Muscle layer of colon (tissue), 2 donors: Measurements from ENCODE around the gene UFD1.

ENCODE experiments used
- H3K27ac ChIP-seq: one replicate; pipeline ENCODE4 v1.7.0; 2013; ENCODE audit warnings: low read depth, mild to moderate bottlenecking, low read length, moderate library complexity
- H3K27me3 ChIP-seq, 2 donors: one replicate each; pipeline ENCODE4 v1.7.0; 2013; ENCODE audit warnings: low read length in 2 of 2, mild to moderate bottlenecking in 2 of 2; ENCODE audit not compliant: insufficient read depth in 2 of 2, control insufficient read depth in 1 of 2
- H3K36me3 ChIP-seq: one replicate; pipeline ENCODE4 v1.7.0; 2013; ENCODE audit warnings: mild to moderate bottlenecking, low read length; ENCODE audit not compliant: insufficient read depth
- H3K4me1 ChIP-seq: one replicate; pipeline ENCODE4 v1.7.0; 2013; ENCODE audit warnings: mild to moderate bottlenecking, low read length; ENCODE audit not compliant: insufficient read depth
- H3K4me3 ChIP-seq, 2 donors: one replicate each; pipeline ENCODE4 v1.7.0; 2013; ENCODE audit warnings: low read length in 2 of 2, low read depth in 1 of 2, mild to moderate bottlenecking in 1 of 2, moderate library complexity in 1 of 2
- H3K9ac ChIP-seq: one replicate; pipeline ENCODE4 v1.7.0; 2013; ENCODE audit warnings: low read length
- H3K9me3 ChIP-seq: one replicate; pipeline ENCODE4 v1.7.0; 2013; ENCODE audit warnings: mild to moderate bottlenecking, low read length
- donor health status: abdominal sarcoma.
- donor health status: Adenocarcinoma of cecum.

UFD1 gene

DNA sequence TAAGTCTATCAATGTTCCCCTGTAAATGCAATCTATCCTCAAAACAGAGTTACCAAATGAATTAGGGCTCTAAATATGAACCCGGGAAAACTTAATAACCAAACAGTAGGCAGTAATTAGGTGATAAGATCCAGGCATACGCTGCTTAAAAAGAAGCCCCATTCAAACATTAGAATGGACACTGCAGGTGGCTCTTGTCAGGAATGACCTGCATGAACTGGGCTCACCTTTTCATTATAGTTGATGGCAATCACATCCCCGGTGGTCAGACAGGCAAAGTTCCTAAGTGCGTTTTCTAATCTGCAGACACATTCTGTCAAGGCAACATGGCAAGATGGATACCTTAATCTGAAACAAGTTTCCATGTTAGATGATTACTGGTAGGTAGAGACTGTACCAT lies 14.0 kb downstream of the UFD1 start:
- Histone ChIP-seq H3K4me1 (no peaks in the 10 kb centered on the region), H3K9ac (no peak overlapping the region), H3K27me3 (no peaks in the 10 kb centered on the region), H3K9me3 (no peaks in the 10 kb centered on the region), H3K4me3 (no peak overlapping the region), H3K36me3 (peaks cover 55% of the 10 kb centered on the region), H3K27ac (no peak overlapping the region)

DNA sequence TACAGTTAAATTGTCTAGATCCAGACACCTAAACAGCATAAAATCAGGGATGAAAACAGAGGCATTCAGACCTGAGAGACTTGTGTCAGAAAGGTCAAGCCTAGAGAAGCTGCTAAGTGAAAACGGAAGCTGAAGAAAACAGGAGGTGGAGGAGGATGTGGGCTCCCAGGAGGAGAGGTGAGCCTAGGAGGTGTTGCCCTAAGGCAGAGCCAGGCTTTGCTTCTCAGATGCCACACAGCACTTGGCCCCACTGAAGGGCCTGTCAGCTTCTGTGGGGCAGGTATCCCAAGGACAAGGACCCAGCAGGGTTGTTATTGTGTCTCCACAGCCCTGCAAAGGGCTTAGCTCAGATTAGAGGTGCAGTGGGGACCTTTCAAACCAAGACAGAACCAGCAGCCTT lies 14.4 kb downstream of the UFD1 start:
- Histone ChIP-seq H3K36me3 (peaks cover 51% of the 10 kb centered on the region), H3K9ac (no peak overlapping the region), H3K4me1 (no peaks in the 10 kb centered on the region), H3K4me3 (no peak overlapping the region), H3K27me3 (no peaks in the 10 kb centered on the region), H3K27ac (no peak overlapping the region), H3K9me3 (no peaks in the 10 kb centered on the region)

GRCh38 chr22:19463491-19464469 lies 15.2 kb downstream of the UFD1 start:
- Histone ChIP-seq H3K4me1 (no peaks in the 10 kb centered on the region), H3K27me3 (no peaks in the 10 kb centered on the region), H3K9ac (no peak overlapping the region), H3K36me3 (peaks cover 43% of the 10 kb centered on the region), H3K4me3 (no peak overlapping the region), H3K9me3 (no peaks in the 10 kb centered on the region), H3K27ac (no peak overlapping the region)

GRCh38 chr22:19463008-19463407 lies 16.0 kb downstream of the UFD1 start:
- H3K9me3 ChIP-seq = no peaks in the 10 kb centered on the region
- H3K4me1 ChIP-seq = no peaks in the 10 kb centered on the region
- no peak overlapping the region for H3K4me3 ChIP-seq
- H3K27ac ChIP-seq = no peak overlapping the region
- H3K27me3 ChIP-seq = no peaks in the 10 kb centered on the region
- no peak overlapping the region for H3K9ac ChIP-seq
- H3K36me3 ChIP-seq = peaks cover 39% of the 10 kb centered on the region

GRCh38 chr22:19461506-19461905 lies 17.5 kb downstream of the UFD1 start:
- no peak overlapping the region for H3K9ac ChIP-seq
- no peak overlapping the region for H3K4me3 ChIP-seq
- H3K27me3 ChIP-seq = no peaks in the 10 kb centered on the region
- no peaks in the 10 kb centered on the region for H3K4me1 ChIP-seq
- H3K36me3 ChIP-seq = peaks cover 39% of the 10 kb centered on the region
- H3K9me3 ChIP-seq = no peaks in the 10 kb centered on the region
- no peak overlapping the region for H3K27ac ChIP-seq

DNA sequence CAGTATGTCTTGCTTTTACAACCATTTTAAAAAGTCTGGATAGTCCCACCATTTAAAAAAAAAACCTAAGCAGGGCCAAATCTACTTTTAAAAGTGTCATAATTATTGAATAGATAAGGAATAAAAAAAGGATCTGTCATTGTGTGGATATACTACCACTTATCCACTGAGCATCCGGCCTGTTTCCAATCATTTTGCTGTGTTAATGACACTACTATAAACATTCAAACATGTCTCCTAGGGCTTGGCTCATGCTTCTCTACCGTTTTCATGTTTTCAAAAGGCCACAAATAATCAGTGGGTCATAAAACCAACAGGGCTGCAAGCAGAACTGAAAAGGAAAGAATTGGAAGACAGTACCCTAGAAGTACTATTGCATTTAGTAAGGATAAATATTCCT lies 19.0 kb downstream of the UFD1 start:
- H3K4me1 ChIP-seq = no peaks in the 10 kb centered on the region
- H3K9ac ChIP-seq = no peak overlapping the region
- H3K9me3 ChIP-seq = no peaks in the 10 kb centered on the region
- no peak overlapping the region for H3K27ac ChIP-seq
- H3K4me3 ChIP-seq = no peak overlapping the region
- peaks cover 42% of the 10 kb centered on the region for H3K36me3 ChIP-seq
- H3K27me3 ChIP-seq = no peaks in the 10 kb centered on the region

DNA sequence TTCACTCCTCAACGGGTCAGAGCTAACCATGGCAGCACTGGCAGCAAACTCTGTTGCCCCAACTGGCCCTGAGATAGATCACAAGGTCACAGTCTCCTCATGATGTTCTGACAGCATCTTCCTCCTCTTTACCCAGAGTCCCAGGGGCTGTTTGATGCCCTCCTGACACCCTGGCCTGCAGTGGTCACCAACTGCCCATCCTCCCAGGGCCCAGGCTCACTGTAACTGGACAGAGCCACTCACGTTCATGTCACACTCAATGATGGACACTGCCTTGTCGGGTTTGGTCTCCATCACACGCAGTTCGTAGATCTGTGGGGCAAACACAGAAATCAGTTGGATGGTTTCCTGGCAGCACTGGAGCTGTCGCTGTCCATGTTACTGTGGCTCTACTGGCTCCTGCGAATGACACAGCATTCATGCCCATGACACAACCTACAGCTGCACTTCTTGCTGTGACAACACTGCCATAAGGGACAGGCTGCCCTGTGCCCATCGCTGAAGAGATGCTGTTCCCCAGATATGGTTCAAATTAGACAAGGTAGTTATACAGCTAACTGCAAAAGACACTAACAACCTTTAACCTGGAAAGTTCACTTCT lies 21.1 kb downstream of the UFD1 start:
- Histone ChIP-seq H3K27ac (no peak overlapping the region), H3K4me3 (no peak overlapping the region), H3K9ac (no peak overlapping the region), H3K4me1 (no peaks in the 10 kb centered on the region), H3K27me3 (no peaks in the 10 kb centered on the region), H3K36me3 (peaks cover 52% of the 10 kb centered on the region), H3K9me3 (no peaks in the 10 kb centered on the region)

DNA sequence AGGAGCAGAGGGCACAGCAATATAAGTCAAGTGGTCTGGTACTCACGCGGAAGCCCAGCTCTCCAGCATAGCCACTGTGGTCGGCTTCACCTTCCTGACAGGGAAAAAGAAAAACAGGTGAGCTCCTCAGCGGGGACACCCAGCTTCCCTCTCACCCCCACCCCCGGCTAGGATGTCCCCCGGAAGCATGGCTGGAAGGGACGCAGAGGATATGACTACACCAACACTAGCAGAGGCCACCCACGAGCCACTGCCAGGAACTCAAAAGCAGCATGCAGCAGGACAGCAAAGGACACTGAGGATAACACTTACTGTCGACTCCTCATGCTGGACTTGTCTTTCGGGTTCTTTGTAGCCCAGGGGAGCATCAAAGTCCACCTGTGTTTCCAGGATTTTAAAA lies 22.5 kb downstream of the UFD1 start:
- no peaks in the 10 kb centered on the region for H3K4me1 ChIP-seq
- no peak overlapping the region for H3K9ac ChIP-seq
- H3K36me3 ChIP-seq = peaks cover 65% of the 10 kb centered on the region
- no peak overlapping the region for H3K27ac ChIP-seq
- H3K9me3 ChIP-seq = no peaks in the 10 kb centered on the region
- no peaks in the 10 kb centered on the region for H3K27me3 ChIP-seq
- no peak overlapping the region for H3K4me3 ChIP-seq

DNA sequence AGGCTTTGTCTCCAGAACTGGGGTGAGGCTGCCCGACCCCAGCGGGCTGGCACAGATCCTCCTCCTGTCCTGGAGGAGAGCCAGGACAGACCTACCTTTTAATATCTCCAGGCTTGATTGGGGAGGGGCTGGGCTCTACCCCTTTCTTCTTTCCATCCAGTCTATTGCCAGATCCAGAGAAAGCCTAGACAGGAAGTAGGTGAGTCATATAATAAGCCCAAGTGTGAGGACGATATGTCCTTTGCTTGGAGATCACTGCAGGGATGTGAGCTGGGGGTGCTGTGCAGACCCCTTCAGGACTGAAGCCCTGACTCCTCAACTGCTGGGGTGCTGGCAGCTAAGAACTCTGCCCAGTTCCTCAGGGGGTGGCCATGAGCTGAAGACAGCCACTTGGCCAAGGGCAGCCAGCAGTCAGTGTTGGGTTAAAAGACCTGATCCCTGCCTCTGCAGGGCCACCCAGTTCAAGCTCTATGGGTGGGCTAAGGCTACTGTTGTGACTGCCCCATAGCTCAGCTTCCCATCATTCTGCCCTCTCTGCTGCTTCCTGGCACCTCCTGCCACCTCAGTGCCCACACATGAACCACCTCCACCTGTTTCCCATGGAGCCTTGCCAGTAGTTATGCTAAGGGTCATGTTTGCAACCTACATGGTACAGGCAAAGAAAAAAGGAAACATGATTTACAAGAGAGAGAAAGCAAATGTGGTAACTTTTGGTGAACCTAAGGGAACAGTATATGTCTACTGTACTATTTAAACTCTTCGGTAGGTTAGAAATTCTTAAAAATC lies 23.2 kb downstream of the UFD1 start:
- Histone ChIP-seq H3K27me3 (no peaks in the 10 kb centered on the region), H3K27ac (no peak overlapping the region), H3K9ac (no peak overlapping the region), H3K9me3 (no peaks in the 10 kb centered on the region), H3K4me3 (no peak overlapping the region), H3K36me3 (peaks cover 68% of the 10 kb centered on the region), H3K4me1 (no peaks in the 10 kb centered on the region)

DNA sequence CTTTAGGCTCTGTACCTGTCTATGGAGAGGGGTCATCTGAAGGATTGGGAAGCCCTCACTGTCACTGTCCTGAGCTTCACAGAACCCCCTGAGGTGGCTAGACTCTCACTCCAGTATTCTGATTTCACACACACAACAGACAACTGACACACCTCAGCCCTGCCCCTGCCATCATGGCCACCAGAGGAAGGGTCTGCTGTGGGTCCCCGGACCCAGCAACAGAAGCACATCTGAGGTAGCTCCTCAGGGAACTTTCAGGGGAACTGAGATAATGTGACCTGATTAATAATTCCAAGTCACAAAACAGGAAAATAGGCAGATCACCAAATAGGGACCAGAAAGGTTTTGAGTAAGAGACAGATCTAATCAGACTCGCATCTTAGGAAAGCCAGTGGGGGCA lies 24.0 kb downstream of the UFD1 start:
- no peak overlapping the region for H3K9ac ChIP-seq
- no peaks in the 10 kb centered on the region for H3K27me3 ChIP-seq
- H3K4me1 ChIP-seq = no peaks in the 10 kb centered on the region

DNA sequence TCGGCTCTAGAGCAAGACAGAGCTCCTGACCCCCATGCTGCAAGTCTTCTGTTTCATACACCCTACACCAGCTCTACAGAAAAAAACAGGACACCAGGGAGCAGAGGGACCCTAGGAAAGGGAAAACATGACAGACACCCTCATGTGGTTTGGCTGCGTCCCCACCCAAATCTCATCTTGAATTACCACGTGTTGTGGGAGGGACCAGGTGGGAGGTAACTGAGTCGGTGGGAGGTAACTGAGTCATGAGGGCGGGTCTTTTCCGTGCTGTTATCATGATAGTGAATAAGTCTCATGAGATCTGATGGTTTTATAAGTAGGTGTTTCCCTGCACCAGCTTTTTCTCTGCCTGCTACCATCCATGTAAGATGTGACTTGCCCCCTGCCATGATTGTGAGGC lies 24.8 kb downstream of the UFD1 start:
- H3K27ac ChIP-seq = no peak overlapping the region
- no peak overlapping the region for H3K4me3 ChIP-seq
- H3K4me1 ChIP-seq = no peaks in the 10 kb centered on the region
- H3K9me3 ChIP-seq = no peaks in the 10 kb centered on the region
- no peaks in the 10 kb centered on the region for H3K27me3 ChIP-seq
- no peak overlapping the region for H3K9ac ChIP-seq
- peaks cover 68% of the 10 kb centered on the region for H3K36me3 ChIP-seq

More for the DNA sequence above, 24.0 kb downstream of the UFD1 start:
- H3K4me3 ChIP-seq = no peak overlapping the region
- H3K9me3 ChIP-seq = no peaks in the 10 kb centered on the region
- H3K36me3 ChIP-seq = peaks cover 68% of the 10 kb centered on the region
- no peak overlapping the region for H3K27ac ChIP-seq
